ENCODE measurements around the gene TIMM21. TPM values are rescaled to one million over a fixed set of nuclear protein-coding genes. Genes with fewer than 3 reads are reported as not detected.

Gene TIMM21
- total RNA-seq, 1 donor from 2014 or later = 27.5 TPM

GRCh38 chr18:74184875-74185274 lies 36.6 kb downstream of the TIMM21 start:
- DNase-seq (ENCODE audit: low spot score, unreplicated experiment) = no peak
- TF ChIP-seq CTCF (IDR thresholded peaks at IDR 0.05; ENCODE audit: unreplicated experiment) = no peak
- no peak overlapping the region for H3K27ac Mint-ChIP-seq
- no peak overlapping the region for H3K4me3 Mint-ChIP-seq (ENCODE audit: low read depth)
- peaks cover 3% of the 10 kb centered on the region for H3K27me3 Mint-ChIP-seq
- peaks cover 3% of the 10 kb centered on the region for H3K9me3 Mint-ChIP-seq (ENCODE audit: low read depth)
- no peaks in the 10 kb centered on the region for H3K36me3 Mint-ChIP-seq (ENCODE audit: insufficient read depth)
- H3K4me1 Mint-ChIP-seq (ENCODE audit: low read depth) = peaks cover 5% of the 10 kb centered on the region

GRCh38 chr18:74185860-74186259 lies 37.5 kb downstream of the TIMM21 start:
- no peak for TF ChIP-seq CTCF (IDR thresholded peaks at IDR 0.05; ENCODE audit: unreplicated experiment)
- H3K4me3 Mint-ChIP-seq (ENCODE audit: low read depth) = no peak overlapping the region

GRCh38 chr18:74186661-74187060 lies 38.3 kb downstream of the TIMM21 start:
- TF ChIP-seq CTCF (IDR thresholded peaks at IDR 0.05; ENCODE audit: unreplicated experiment) = no peak
- H3K36me3 Mint-ChIP-seq (ENCODE audit: insufficient read depth) = no peaks in the 10 kb centered on the region
- no peak for DNase-seq (ENCODE audit: low spot score, unreplicated experiment)
- peaks cover 5% of the 10 kb centered on the region for H3K4me1 Mint-ChIP-seq (ENCODE audit: low read depth)
- peaks cover 3% of the 10 kb centered on the region for H3K27me3 Mint-ChIP-seq
- peaks cover 3% of the 10 kb centered on the region for H3K9me3 Mint-ChIP-seq (ENCODE audit: low read depth)
- H3K4me3 Mint-ChIP-seq (ENCODE audit: low read depth) = no peak overlapping the region
- no peak overlapping the region for H3K27ac Mint-ChIP-seq

More at GRCh38 chr18:74185860-74186259, 37.5 kb downstream of the TIMM21 start:
- Mint-ChIP-seq H3K27me3 (peaks cover 3% of the 10 kb centered on the region), H3K4me1 (ENCODE audit: low read depth) (peaks cover 5% of the 10 kb centered on the region), H3K9me3 (ENCODE audit: low read depth) (peaks cover 3% of the 10 kb centered on the region), H3K27ac (no peak overlapping the region), H3K36me3 (ENCODE audit: insufficient read depth) (no peaks in the 10 kb centered on the region)
- DNase-seq (ENCODE audit: low spot score, unreplicated experiment) = no peak

- H3K27me3 Mint-ChIP-seq = peaks cover under 1% of the 10 kb centered on the region
- DNase-seq (ENCODE audit: low spot score, unreplicated experiment) = no peak
- H3K9me3 Mint-ChIP-seq (ENCODE audit: low read depth) = no peaks in the 10 kb centered on the region
- H3K36me3 Mint-ChIP-seq (ENCODE audit: insufficient read depth) = no peaks in the 10 kb centered on the region
- no peak overlapping the region for H3K4me3 Mint-ChIP-seq (ENCODE audit: low read depth)
- no peaks in the 10 kb centered on the region for H3K4me1 Mint-ChIP-seq (ENCODE audit: low read depth)
- no peak for TF ChIP-seq CTCF (IDR thresholded peaks at IDR 0.05; ENCODE audit: unreplicated experiment)
- H3K27ac Mint-ChIP-seq = no peak overlapping the region
These were observed 41.8 kb downstream of the TIMM21 start for GRCh38 chr18:74190086-74190485.

- TF ChIP-seq CTCF (IDR thresholded peaks at IDR 0.05; ENCODE audit: unreplicated experiment) = no peak
- no peaks in the 10 kb centered on the region for H3K27me3 Mint-ChIP-seq
- no peak overlapping the region for H3K27ac Mint-ChIP-seq
- no peaks in the 10 kb centered on the region for H3K36me3 Mint-ChIP-seq (ENCODE audit: insufficient read depth)
- no peak for DNase-seq (ENCODE audit: low spot score, unreplicated experiment)
- H3K9me3 Mint-ChIP-seq (ENCODE audit: low read depth) = no peaks in the 10 kb centered on the region
- peaks cover 7% of the 10 kb centered on the region for H3K4me1 Mint-ChIP-seq (ENCODE audit: low read depth)
- H3K4me3 Mint-ChIP-seq (ENCODE audit: low read depth) = no peak overlapping the region
These were observed 43.3 kb downstream of the TIMM21 start for GRCh38 chr18:74191577-74191976.
